ENCODE measurements around the gene AHDC1. TPM values are rescaled to one million over a fixed set of nuclear protein-coding genes. Genes with fewer than 3 reads are reported as not detected.

Gene AHDC1
- total RNA-seq, 1 experiment from 2014 or later = 49.0 TPM

DNA sequence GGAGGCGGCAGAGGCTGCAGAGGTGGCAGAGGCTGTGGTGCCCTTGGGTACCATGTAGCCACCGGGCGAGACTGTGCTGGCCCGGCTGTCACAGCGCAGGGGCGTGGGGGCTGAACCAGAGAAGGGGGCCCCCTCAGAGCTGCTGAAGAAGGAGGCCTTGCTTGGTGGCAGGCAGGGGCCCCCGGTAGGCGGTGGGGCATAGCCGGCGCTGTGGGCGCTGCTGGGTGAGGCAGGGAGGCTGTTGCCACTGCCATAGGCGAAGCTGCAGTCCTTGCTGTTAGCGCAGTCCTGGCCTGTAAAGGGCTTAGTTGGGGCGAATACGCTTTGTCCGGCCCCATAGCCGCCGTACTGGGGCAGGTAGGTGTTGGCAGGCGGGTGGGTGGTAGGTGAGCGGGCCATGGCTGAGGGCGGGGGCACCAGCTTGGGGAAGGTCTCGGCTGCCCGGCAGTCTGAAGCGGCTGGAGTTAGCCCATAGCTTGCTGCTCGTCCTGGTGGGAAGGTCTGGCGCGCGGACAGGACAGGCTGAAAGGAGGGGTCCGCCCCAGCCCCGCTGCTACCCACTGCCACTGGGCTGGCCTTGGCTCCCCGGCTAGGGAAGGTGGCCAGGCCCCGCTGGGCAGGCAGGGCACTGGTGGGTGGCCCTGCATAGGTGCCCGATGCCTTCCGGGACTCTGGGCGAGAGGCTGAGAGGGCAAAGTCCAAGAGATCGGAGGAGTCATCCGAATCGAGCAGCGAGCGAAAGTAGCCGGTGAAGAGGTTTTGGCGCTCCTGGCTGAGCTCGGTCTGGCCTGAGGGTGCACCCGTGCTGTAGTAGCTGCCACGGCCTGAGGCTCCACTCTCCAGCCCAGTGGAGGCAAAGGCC lies 54.9 kb downstream of the AHDC1 start:
- POLR2A ChIA-PET = no interaction called here
- DNase-seq (ENCODE audit: low spot score) = no peak

More for the DNA sequence above, 54.9 kb downstream of the AHDC1 start:
- peaks cover 9% of the 10 kb centered on the region; the same call in 1 of the 2 replicates for H3K4me1 Mint-ChIP-seq
- CTCF ChIA-PET = interaction anchor here (1.1 to 7.6 kb wide), 5 partner anchors 8 to 133 kb away, joined by 3 to 64 read pairs (median 5); no protein-coding TSS in a partner anchor
- no peaks in the 10 kb centered on the region for H3K9me3 Mint-ChIP-seq
- H3K36me3 Mint-ChIP-seq = peaks cover 13% of the 10 kb centered on the region
- TF ChIP-seq, protein P1, sequence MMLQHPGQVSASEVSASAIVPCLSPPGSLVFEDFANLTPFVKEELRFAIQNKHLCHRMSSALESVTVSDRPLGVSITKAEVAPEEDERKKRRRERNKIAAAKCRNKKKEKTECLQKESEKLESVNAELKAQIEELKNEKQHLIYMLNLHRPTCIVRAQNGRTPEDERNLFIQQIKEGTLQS (CRISPR knock-in tag; conservative IDR thresholded peaks at IDR 0.05) = no peak
- TF ChIP-seq GTF2I (CRISPR knock-in tag; conservative IDR thresholded peaks at IDR 0.05) (no peak), TEAD4 (CRISPR knock-in tag; IDR thresholded peaks at IDR 0.05) (no peak), NFATC4 (CRISPR knock-in tag; IDR thresholded peaks at IDR 0.05) (no peak), ZNF317 (CRISPR knock-in tag; IDR thresholded peaks at IDR 0.05; ENCODE audit: borderline replicate concordance, low read depth) (no peak), ZNF232 (CRISPR knock-in tag; IDR thresholded peaks at IDR 0.05) (no peak), OVOL2 (CRISPR knock-in tag; IDR thresholded peaks at IDR 0.05; ENCODE audit: borderline replicate concordance) (no peak), SMAD4 (CRISPR knock-in tag; IDR thresholded peaks at IDR 0.05) (no peak), ZNF423 (CRISPR knock-in tag; IDR thresholded peaks at IDR 0.05) (no peak), JUN (CRISPR knock-in tag; IDR thresholded peaks at IDR 0.05) (no peak), ATF1 (CRISPR knock-in tag; IDR thresholded peaks at IDR 0.05) (no peak), PRRX2 (CRISPR knock-in tag; IDR thresholded peaks at IDR 0.05) (no peak), ZNF138 (CRISPR knock-in tag; conservative IDR thresholded peaks at IDR 0.05) (no peak)
- TF ChIP-seq, protein P2, sequence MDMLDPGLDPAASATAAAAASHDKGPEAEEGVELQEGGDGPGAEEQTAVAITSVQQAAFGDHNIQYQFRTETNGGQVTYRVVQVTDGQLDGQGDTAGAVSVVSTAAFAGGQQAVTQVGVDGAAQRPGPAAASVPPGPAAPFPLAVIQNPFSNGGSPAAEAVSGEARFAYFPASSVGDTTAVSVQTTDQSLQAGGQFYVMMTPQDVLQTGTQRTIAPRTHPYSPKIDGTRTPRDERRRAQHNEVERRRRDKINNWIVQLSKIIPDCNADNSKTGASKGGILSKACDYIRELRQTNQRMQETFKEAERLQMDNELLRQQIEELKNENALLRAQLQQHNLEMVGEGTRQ (CRISPR knock-in tag; IDR thresholded peaks at IDR 0.05) = no peak
- TF ChIP-seq, protein P3, sequence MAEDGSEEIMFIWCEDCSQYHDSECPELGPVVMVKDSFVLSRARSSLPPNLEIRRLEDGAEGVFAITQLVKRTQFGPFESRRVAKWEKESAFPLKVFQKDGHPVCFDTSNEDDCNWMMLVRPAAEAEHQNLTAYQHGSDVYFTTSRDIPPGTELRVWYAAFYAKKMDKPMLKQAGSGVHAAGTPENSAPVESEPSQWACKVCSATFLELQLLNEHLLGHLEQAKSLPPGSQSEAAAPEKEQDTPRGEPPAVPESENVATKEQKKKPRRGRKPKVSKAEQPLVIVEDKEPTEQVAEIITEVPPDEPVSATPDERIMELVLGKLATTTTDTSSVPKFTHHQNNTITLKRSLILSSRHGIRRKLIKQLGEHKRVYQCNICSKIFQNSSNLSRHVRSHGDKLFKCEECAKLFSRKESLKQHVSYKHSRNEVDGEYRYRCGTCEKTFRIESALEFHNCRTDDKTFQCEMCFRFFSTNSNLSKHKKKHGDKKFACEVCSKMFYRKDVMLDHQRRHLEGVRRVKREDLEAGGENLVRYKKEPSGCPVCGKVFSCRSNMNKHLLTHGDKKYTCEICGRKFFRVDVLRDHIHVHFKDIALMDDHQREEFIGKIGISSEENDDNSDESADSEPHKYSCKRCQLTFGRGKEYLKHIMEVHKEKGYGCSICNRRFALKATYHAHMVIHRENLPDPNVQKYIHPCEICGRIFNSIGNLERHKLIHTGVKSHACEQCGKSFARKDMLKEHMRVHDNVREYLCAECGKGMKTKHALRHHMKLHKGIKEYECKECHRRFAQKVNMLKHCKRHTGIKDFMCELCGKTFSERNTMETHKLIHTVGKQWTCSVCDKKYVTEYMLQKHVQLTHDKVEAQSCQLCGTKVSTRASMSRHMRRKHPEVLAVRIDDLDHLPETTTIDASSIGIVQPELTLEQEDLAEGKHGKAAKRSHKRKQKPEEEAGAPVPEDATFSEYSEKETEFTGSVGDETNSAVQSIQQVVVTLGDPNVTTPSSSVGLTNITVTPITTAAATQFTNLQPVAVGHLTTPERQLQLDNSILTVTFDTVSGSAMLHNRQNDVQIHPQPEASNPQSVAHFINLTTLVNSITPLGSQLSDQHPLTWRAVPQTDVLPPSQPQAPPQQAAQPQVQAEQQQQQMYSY (CRISPR knock-in tag; IDR thresholded peaks at IDR 0.05) = no peak
- TF ChIP-seq, protein P4, sequence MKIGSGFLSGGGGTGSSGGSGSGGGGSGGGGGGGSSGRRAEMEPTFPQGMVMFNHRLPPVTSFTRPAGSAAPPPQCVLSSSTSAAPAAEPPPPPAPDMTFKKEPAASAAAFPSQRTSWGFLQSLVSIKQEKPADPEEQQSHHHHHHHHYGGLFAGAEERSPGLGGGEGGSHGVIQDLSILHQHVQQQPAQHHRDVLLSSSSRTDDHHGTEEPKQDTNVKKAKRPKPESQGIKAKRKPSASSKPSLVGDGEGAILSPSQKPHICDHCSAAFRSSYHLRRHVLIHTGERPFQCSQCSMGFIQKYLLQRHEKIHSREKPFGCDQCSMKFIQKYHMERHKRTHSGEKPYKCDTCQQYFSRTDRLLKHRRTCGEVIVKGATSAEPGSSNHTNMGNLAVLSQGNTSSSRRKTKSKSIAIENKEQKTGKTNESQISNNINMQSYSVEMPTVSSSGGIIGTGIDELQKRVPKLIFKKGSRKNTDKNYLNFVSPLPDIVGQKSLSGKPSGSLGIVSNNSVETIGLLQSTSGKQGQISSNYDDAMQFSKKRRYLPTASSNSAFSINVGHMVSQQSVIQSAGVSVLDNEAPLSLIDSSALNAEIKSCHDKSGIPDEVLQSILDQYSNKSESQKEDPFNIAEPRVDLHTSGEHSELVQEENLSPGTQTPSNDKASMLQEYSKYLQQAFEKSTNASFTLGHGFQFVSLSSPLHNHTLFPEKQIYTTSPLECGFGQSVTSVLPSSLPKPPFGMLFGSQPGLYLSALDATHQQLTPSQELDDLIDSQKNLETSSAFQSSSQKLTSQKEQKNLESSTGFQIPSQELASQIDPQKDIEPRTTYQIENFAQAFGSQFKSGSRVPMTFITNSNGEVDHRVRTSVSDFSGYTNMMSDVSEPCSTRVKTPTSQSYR (CRISPR knock-in tag; IDR thresholded peaks at IDR 0.05) = no peak
- TF ChIP-seq, protein P5, sequence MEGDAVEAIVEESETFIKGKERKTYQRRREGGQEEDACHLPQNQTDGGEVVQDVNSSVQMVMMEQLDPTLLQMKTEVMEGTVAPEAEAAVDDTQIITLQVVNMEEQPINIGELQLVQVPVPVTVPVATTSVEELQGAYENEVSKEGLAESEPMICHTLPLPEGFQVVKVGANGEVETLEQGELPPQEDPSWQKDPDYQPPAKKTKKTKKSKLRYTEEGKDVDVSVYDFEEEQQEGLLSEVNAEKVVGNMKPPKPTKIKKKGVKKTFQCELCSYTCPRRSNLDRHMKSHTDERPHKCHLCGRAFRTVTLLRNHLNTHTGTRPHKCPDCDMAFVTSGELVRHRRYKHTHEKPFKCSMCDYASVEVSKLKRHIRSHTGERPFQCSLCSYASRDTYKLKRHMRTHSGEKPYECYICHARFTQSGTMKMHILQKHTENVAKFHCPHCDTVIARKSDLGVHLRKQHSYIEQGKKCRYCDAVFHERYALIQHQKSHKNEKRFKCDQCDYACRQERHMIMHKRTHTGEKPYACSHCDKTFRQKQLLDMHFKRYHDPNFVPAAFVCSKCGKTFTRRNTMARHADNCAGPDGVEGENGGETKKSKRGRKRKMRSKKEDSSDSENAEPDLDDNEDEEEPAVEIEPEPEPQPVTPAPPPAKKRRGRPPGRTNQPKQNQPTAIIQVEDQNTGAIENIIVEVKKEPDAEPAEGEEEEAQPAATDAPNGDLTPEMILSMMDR (IDR thresholded peaks at IDR 0.05) = no peak
- TF ChIP-seq, protein P6, sequence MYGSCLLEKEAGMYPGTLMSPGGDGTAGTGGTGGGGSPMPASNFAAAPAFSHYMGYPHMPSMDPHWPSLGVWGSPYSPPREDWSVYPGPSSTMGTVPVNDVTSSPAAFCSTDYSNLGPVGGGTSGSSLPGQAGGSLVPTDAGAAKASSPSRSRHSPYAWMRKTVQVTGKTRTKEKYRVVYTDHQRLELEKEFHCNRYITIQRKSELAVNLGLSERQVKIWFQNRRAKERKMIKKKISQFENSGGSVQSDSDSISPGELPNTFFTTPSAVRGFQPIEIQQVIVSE (CRISPR knock-in tag; IDR thresholded peaks at IDR 0.05; ENCODE audit: borderline replicate concordance) = no peak
- TF ChIP-seq, protein P7, sequence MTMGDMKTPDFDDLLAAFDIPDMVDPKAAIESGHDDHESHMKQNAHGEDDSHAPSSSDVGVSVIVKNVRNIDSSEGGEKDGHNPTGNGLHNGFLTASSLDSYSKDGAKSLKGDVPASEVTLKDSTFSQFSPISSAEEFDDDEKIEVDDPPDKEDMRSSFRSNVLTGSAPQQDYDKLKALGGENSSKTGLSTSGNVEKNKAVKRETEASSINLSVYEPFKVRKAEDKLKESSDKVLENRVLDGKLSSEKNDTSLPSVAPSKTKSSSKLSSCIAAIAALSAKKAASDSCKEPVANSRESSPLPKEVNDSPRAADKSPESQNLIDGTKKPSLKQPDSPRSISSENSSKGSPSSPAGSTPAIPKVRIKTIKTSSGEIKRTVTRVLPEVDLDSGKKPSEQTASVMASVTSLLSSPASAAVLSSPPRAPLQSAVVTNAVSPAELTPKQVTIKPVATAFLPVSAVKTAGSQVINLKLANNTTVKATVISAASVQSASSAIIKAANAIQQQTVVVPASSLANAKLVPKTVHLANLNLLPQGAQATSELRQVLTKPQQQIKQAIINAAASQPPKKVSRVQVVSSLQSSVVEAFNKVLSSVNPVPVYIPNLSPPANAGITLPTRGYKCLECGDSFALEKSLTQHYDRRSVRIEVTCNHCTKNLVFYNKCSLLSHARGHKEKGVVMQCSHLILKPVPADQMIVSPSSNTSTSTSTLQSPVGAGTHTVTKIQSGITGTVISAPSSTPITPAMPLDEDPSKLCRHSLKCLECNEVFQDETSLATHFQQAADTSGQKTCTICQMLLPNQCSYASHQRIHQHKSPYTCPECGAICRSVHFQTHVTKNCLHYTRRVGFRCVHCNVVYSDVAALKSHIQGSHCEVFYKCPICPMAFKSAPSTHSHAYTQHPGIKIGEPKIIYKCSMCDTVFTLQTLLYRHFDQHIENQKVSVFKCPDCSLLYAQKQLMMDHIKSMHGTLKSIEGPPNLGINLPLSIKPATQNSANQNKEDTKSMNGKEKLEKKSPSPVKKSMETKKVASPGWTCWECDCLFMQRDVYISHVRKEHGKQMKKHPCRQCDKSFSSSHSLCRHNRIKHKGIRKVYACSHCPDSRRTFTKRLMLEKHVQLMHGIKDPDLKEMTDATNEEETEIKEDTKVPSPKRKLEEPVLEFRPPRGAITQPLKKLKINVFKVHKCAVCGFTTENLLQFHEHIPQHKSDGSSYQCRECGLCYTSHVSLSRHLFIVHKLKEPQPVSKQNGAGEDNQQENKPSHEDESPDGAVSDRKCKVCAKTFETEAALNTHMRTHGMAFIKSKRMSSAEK (CRISPR knock-in tag; IDR thresholded peaks at IDR 0.05; ENCODE audit: borderline replicate concordance) = no peak
- no peak overlapping the region for H3K27ac Mint-ChIP-seq
- no peak overlapping the region for H3K4me3 Mint-ChIP-seq
- no peaks in the 10 kb centered on the region for H3K27me3 Mint-ChIP-seq (ENCODE audit: low read depth)
- no peak for ATAC-seq

Data from WTC11 (cell line).